Endothelial cell of umbilical vein (primary cell): ENCODE data around the gene PPFIBP1. TPM values are rescaled to one million over a fixed set of nuclear protein-coding genes. Genes with fewer than 3 reads are reported as not detected.

ENCODE experiments used
- BruUV-seq: library from RNA; stranded (reverse); fragments of 400-500 nt; replicated peaks from 2 replicates; lab custom pipeline; 2021; lab: Mats Ljungman, UMichigan
- CTCF ChIA-PET: fragments of 300-600, 350-600 bp; sonication (Branson Sonifier 250); formaldehyde crosslinking; loops from one replicate; lab custom pipeline; 2021; ENCODE audit warnings: antibody characterized with exemption, inconsistent platforms; lab: Charles Lee
- POLR2A ChIA-PET: fragments of 300-600, 350-600 bp; sonication (Branson Sonifier 250); formaldehyde crosslinking; loops from one replicate; lab custom pipeline; 2021; ENCODE audit warnings: antibody characterized with exemption, inconsistent platforms; lab: Charles Lee
- DNase-seq: peaks from one replicate; pipeline ENCODE4 v3.0.0-alpha.2; 2011; ENCODE audit warnings: low read depth, low spot score
- FAIRE-seq: peaks from 2 replicates; lab custom pipeline; 2011; peaks lifted over from hg19 to GRCh38; lab: Jason Lieb, UNC
- H2AFZ ChIP-seq: 2 replicates; pipeline ENCODE4 v1.6.0; 2012; ENCODE audit warnings: low read depth, low read length, control low read depth, inconsistent platforms
- H3K27ac ChIP-seq: 2 replicates; pipeline ENCODE4 v1.5.1; 2011; ENCODE audit warnings: low read depth, mild to moderate bottlenecking, control low read depth, low read length, moderate library complexity; ENCODE audit not compliant: insufficient read depth
- H3K27me3 ChIP-seq, 2 experiments: 2 replicates each; pipeline versions ENCODE4 v1.6.0 to v1.6.1; 2011; ENCODE audit warnings: low read length in 2 of 2, mixed read lengths in 1 of 2; ENCODE audit not compliant: control insufficient read depth in 2 of 2, insufficient read depth in 2 of 2
- H3K36me3 ChIP-seq, 2 experiments: 2 replicates in 1 of 2; 3 replicates in 1 of 2; pipeline ENCODE4 v1.5.1; 2011; ENCODE audit warnings: low read length in 2 of 2, mild to moderate bottlenecking in 1 of 2, moderate library complexity in 1 of 2; ENCODE audit not compliant: control insufficient read depth in 2 of 2, insufficient read depth in 2 of 2; ENCODE audit errors: extremely low read depth in 1 of 2
- H3K4me1 ChIP-seq: 3 replicates; pipeline ENCODE4 v1.5.1; 2011; ENCODE audit warnings: mild to moderate bottlenecking, low read length; ENCODE audit not compliant: control insufficient read depth, insufficient read depth; ENCODE audit errors: extremely low read depth
- H3K4me2 ChIP-seq: 2 replicates; pipeline ENCODE4 v1.6.1; 2011; ENCODE audit warnings: low read length, control low read depth, mixed read lengths; ENCODE audit not compliant: insufficient read depth
- H3K4me3 ChIP-seq, 3 experiments: fragments of 200-600 bp in 1 of 3; sonication (generic), shearing (Covaris generic) in 1 of 3; replicated peaks in 1 of 3; 2 replicates each; pipeline ENCODE4 v1.5.1; 2011 to 2016; ENCODE audit warnings: control low read depth in 3 of 3, low read length in 3 of 3, mild to moderate bottlenecking in 2 of 3, inconsistent platforms in 1 of 3, low read depth in 1 of 3, moderate library complexity in 1 of 3; ENCODE audit not compliant: insufficient read depth in 1 of 3
- H3K79me2 ChIP-seq: 2 replicates; pipeline ENCODE4 v1.6.0; 2012; ENCODE audit warnings: low read length, inconsistent platforms; ENCODE audit not compliant: control insufficient read depth, insufficient read depth
- H3K9ac ChIP-seq: replicated peaks from 2 replicates; pipeline ENCODE3; 2011; ENCODE audit warnings: low read length, control low read depth; ENCODE audit not compliant: insufficient read depth; ENCODE audit errors: extremely low read depth
- H3K9me1 ChIP-seq: replicated peaks from 3 replicates; pipeline ENCODE4 v1.6.0; 2011; ENCODE audit warnings: mild to moderate bottlenecking, low read length; ENCODE audit not compliant: control insufficient read depth, insufficient read depth; ENCODE audit errors: extremely low read depth
- H3K9me3 ChIP-seq: replicated peaks from 2 replicates; pipeline ENCODE4 v1.5.1; 2012; ENCODE audit warnings: low read length, inconsistent platforms; ENCODE audit not compliant: control insufficient read depth, insufficient read depth
- H4K20me1 ChIP-seq: replicated peaks from 2 replicates; pipeline ENCODE3; 2011; ENCODE audit warnings: mild to moderate bottlenecking, low read length; ENCODE audit not compliant: control insufficient read depth, insufficient read depth; ENCODE audit errors: extremely low read depth
- CTCF ChIP-seq, 2 donors: IDR thresholded peaks; 1 replicate in 1 of 2; 2 replicates in 1 of 2; pipeline ENCODE4 v1.5.1; 2011; ENCODE audit warnings: low read length in 2 of 2, mild to moderate bottlenecking in 2 of 2, moderate library complexity in 2 of 2, control low read depth in 1 of 2, inconsistent platforms in 1 of 2, low read depth in 1 of 2; ENCODE audit not compliant: insufficient read depth in 1 of 2; ENCODE audit errors: extremely low read depth in 1 of 2
- EZH2 ChIP-seq: IDR thresholded peaks from 2 replicates; pipeline ENCODE4 v1.6.1; 2012; ENCODE audit warnings: borderline replicate concordance, low read depth, mild to moderate bottlenecking, moderate library complexity, low read length, inconsistent platforms; ENCODE audit not compliant: severe bottlenecking
- FOS ChIP-seq: IDR thresholded peaks from 2 replicates; pipeline ENCODE4 v1.6.1; 2011; ENCODE audit warnings: mild to moderate bottlenecking, low read length, moderate library complexity, borderline replicate concordance; ENCODE audit not compliant: insufficient read depth
- GATA2 ChIP-seq: IDR thresholded peaks from 2 replicates; pipeline ENCODE4 v1.7.0; 2011; ENCODE audit warnings: low read depth, mild to moderate bottlenecking, moderate library complexity, mixed read lengths, low read length; ENCODE audit not compliant: insufficient read length, insufficient read depth
- JUN ChIP-seq: IDR thresholded peaks from 2 replicates; pipeline ENCODE4 v1.6.1; 2011; ENCODE audit warnings: borderline replicate concordance, low read depth; ENCODE audit not compliant: insufficient read length, insufficient read depth
- MAX ChIP-seq: IDR thresholded peaks from 2 replicates; pipeline ENCODE4 v1.6.1; 2011; ENCODE audit not compliant: insufficient read depth, insufficient read length
- MYC ChIP-seq: IDR thresholded peaks from one replicate; pipeline ENCODE4 v1.6.1; 2011; ENCODE audit warnings: mild to moderate bottlenecking, low read depth, low read length
- POLR2A ChIP-seq: IDR thresholded peaks from 2 replicates; pipeline ENCODE4 v1.6.1; 2012; ENCODE audit warnings: low read depth, mild to moderate bottlenecking, control low read depth, low read length
- POLR2AphosphoS5 ChIP-seq: IDR thresholded peaks from 2 replicates; pipeline ENCODE4 v1.6.1; 2012; ENCODE audit warnings: low read depth, mild to moderate bottlenecking, control low read depth, low read length, moderate library complexity; ENCODE audit not compliant: insufficient read depth
- dilution Hi-C: fragments of 300-500 bp; cut with MboI; formaldehyde crosslinking; loops from one replicate; pipeline ENCODE4 v1.15.0; 2019; ENCODE audit warnings: low sequenced_read_pairs; ENCODE audit not compliant: extremely low pct_ligation_motif_present
- intact Hi-C: fragments of 100-400 bp; cut with micrococcal nuclease; formaldehyde crosslinking; loops from one replicate; pipeline ENCODE4 v1.10.0; 2022
- polyA plus RNA-seq, 4 experiments: library from polyadenylated mRNA; depleted of rRNA in 3 of 4; stranded (reverse) in 3 of 4; unstranded in 1 of 4; fragments of >200 nt; gene quantifications; 2 replicates each; pipeline versions ENCODE4 v1.2.1 to v1.2.3, GENCODE V29; 2011 to 2012; ENCODE audit warnings: missing spikeins in 1 of 4
- total RNA-seq: library from RNA; stranded (reverse); gene quantifications from 2 replicates; pipeline ENCODE4 v1.2.3, GENCODE V29; 2021

The PPFIBP1 gene
- total and polyA plus RNA-seq, 2 donors (not counting 3 experiments of a cell fraction or from before 2014, with no cell fraction given) = 45.5 to 154 TPM

- FAIRE-seq (no peak), DNase-seq (no peak)
- no peaks in the 10 kb centered on the region for H4K20me1 ChIP-seq
- no peak for TF ChIP-seq POLR2A
- TF ChIP-seq JUN = no peak
- no peak for TF ChIP-seq EZH2
- TF ChIP-seq POLR2AphosphoS5 = no peak
- no peak for TF ChIP-seq MYC
- TF ChIP-seq GATA2 = no peak
- no peak for TF ChIP-seq CTCF (IDR thresholded peaks at IDR 0.05; ENCODE audit: extremely low read depth in 1 of 2, insufficient read depth in 1 of 2, low read depth in 1 of 2, low read length in 2 of 2)
- TF ChIP-seq MAX = no peak
- TF ChIP-seq FOS = no peak
- intact Hi-C loops (no loop called here), dilution Hi-C loops (no loop called here)
- peak overlapping the region; percentile 67 for H3K9ac ChIP-seq
- no peaks in the 10 kb centered on the region for H3K9me3 ChIP-seq
- peaks cover 44% of the 10 kb centered on the region for H3K79me2 ChIP-seq
- POLR2A ChIA-PET = no interaction called here
- H3K4me3 ChIP-seq = peak overlapping the region; percentile 86 to 93 (median 91)
- H3K27me3 ChIP-seq = no peaks in the 10 kb centered on the region
- H3K9me1 ChIP-seq = no peaks in the 10 kb centered on the region
- H2AFZ ChIP-seq = peak overlapping the region; percentile 93
- CTCF ChIA-PET = no interaction called here
- BruUV-seq = no TSS peak
- H3K4me2 ChIP-seq = peak overlapping the region; percentile 83
- H3K27ac ChIP-seq = peak overlapping the region; percentile 46
- H3K4me1 ChIP-seq = peaks cover 10% of the 10 kb centered on the region
- no peaks in the 10 kb centered on the region for H3K36me3 ChIP-seq
These were observed 187.3 kb downstream of the PPFIBP1 start for GRCh38 chr12:27711317-27711682.
